Measurements from ENCODE around the gene NMUR2. TPM values are rescaled to one million over a fixed set of nuclear protein-coding genes. Genes with fewer than 3 reads are reported as not detected.

NMUR2 gene
- total and polyA plus RNA-seq, 4 donors, result not detected

DNA sequence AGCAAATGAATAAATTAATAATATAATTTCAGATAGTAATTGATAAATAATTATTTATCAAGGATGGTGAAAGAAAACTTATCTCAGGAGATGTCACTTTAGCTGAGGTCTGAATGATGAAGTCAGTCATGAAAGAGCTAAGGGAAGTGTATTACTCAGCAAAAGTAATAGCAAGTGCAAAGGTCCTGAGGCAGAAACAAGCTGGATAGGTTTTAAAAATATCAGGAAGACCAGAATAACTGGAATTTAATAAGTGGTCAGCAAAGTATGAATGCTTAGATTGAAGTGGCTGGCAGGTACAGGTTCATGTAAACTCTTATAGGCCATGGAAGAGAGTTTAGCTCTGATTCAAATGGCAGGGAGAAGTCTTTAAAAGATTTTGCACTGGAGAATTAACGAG is 1.0 kb upstream of the NMUR2 start:
- H3K4me1 ChIP-seq (ENCODE audit: control insufficient read depth in 1 of 2, insufficient read depth in 2 of 2, low read length in 2 of 2), result no peaks in the 10 kb centered on the region
- ATAC-seq (ENCODE audit: low FRiP score), result no peak
- intact Hi-C loops (cut with DNase I), result no loop called here

DNA sequence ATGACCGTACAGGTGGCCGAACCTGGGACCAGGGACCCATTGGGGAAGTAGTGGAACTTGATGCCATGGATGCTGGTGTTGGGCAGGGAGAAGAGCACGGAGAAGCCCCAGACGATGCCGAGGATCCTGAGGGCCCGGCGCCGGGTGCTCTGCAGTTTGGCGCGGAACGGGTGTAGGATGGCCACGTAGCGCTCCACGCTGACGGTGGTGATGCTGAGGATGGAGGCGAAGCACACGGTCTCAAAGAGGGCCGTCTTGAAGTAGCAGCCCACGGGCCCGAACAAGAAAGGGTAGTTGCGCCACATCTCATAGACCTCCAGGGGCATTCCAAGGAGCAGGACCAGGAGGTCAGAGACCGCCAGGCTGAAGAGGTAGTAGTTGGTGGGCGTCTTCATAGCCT is 585 bp downstream of the NMUR2 start:
- ATAC-seq (ENCODE audit: low FRiP score), result no peak
- no peaks in the 10 kb centered on the region for H3K36me3 ChIP-seq (ENCODE audit: control insufficient read depth in 1 of 2, insufficient read depth in 2 of 2, low read length in 1 of 2)
- 95% methylated on average over 23 of the region's 23 CpGs for WGBS, 2 donors
- H3K4me3 ChIP-seq (ENCODE audit: low read length in 2 of 2), result no peak overlapping the region
- intact Hi-C loops (cut with DNase I), result no loop called here
- H3K27me3 ChIP-seq (ENCODE audit: control insufficient read depth in 1 of 2, insufficient read depth in 2 of 2, low read length in 1 of 2), result no peaks in the 10 kb centered on the region
- peak in 1 of 2 donors; percentile 62 for DNase-seq
- no peaks in the 10 kb centered on the region for H3K9me3 ChIP-seq (ENCODE audit: control insufficient read depth, low read length)
- no peaks in the 10 kb centered on the region for H3K4me1 ChIP-seq (ENCODE audit: control insufficient read depth in 1 of 2, insufficient read depth in 2 of 2, low read length in 2 of 2)
- no peak overlapping the region for H3K27ac ChIP-seq (ENCODE audit: low read depth in 1 of 2, low read length in 2 of 2)

More for the DNA sequence above, 1.0 kb upstream of the NMUR2 start:
- Histone ChIP-seq H3K27ac (ENCODE audit: low read depth in 1 of 2, low read length in 2 of 2) (no peak overlapping the region), H3K27me3 (ENCODE audit: control insufficient read depth in 1 of 2, insufficient read depth in 2 of 2, low read length in 1 of 2) (no peaks in the 10 kb centered on the region), H3K9me3 (ENCODE audit: control insufficient read depth, low read length) (no peaks in the 10 kb centered on the region), H3K4me3 (ENCODE audit: low read length in 2 of 2) (no peak overlapping the region), H3K36me3 (ENCODE audit: control insufficient read depth in 1 of 2, insufficient read depth in 2 of 2, low read length in 1 of 2) (no peaks in the 10 kb centered on the region)
- 82% methylated on average over 1 of the region's 1 CpG for WGBS, 2 donors
- no peak for DNase-seq

DNA sequence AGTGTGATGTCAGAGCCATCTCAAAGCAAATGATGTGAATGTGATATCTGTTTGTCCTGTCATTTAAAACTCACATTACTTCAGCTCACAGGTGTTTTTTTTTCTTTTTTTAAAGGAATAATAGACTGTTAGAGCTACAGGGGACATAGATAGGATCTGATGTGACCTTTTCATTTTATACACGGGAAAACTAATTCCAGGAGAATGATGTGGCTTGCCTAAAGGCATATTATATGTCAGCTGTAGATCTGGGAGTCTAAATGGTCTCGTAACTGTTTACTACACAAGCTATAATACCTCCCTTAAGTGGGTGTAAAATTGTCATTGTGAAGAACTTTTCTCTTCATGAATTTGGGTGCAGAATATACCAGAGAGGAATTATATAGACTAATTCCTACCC is 2.0 kb downstream of the NMUR2 start:
- Histone ChIP-seq H3K9me3 (ENCODE audit: control insufficient read depth, low read length) (no peaks in the 10 kb centered on the region), H3K4me3 (ENCODE audit: low read length in 2 of 2) (no peak overlapping the region), H3K27me3 (ENCODE audit: control insufficient read depth in 1 of 2, insufficient read depth in 2 of 2, low read length in 1 of 2) (no peaks in the 10 kb centered on the region), H3K36me3 (ENCODE audit: control insufficient read depth in 1 of 2, insufficient read depth in 2 of 2, low read length in 1 of 2) (no peaks in the 10 kb centered on the region), H3K4me1 (ENCODE audit: control insufficient read depth in 1 of 2, insufficient read depth in 2 of 2, low read length in 2 of 2) (no peaks in the 10 kb centered on the region), H3K27ac (ENCODE audit: low read depth in 1 of 2, low read length in 2 of 2) (no peak overlapping the region)
- intact Hi-C loops (cut with DNase I), result no loop called here
- no peak for ATAC-seq (ENCODE audit: low FRiP score)
- 49 to 66% methylated on average over 2 of the region's 2 CpGs for WGBS, 2 donors
- DNase-seq, result no peak

DNA sequence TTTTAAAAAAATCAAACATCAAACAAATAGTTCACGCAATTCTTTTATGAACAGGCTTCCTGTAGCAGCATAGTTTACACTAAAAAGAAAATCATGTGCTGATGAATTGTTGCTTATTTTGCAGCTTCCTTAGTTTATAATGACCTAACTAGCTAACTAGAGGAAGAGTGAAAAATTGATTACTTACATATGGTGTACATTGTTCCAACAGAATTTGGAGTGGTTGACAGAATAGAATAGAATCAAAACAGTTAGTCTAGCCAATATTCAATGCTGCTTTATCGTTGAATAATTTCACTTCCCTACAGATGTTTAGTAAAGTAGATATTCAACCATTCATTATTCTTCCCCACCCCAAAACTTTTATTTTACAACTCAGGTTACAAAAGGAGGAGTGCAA is 4.2 kb downstream of the NMUR2 start:
- WGBS, 2 donors, result 43 to 59% methylated on average over 2 of the region's 2 CpGs
- DNase-seq, result no peak
- intact Hi-C loops (cut with DNase I), result no loop called here

DNA sequence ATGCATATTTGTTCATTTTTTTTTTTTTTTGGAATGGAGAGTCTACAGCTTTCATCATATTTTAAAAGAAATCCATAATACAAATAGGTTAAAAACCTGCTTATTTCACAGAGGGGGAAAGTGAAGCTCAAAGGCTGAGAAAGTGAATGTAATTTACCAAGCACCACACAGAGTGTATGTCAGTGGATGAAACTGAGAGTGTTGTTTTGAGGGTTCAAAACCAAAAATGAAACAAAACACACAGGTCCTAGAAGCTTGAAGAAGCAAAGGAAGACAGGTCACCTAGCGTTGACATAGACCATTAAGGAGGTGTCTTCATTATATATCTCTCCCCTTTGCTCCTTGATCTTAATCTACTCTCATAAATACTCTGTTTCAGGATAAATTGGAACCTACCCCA is 7.5 kb downstream of the NMUR2 start:
- ATAC-seq (ENCODE audit: low FRiP score), result no peak

More for the DNA sequence above, 4.2 kb downstream of the NMUR2 start:
- Histone ChIP-seq H3K4me1 (ENCODE audit: control insufficient read depth in 1 of 2, insufficient read depth in 2 of 2, low read length in 2 of 2) (no peaks in the 10 kb centered on the region), H3K9me3 (ENCODE audit: control insufficient read depth, low read length) (no peaks in the 10 kb centered on the region), H3K27ac (ENCODE audit: low read depth in 1 of 2, low read length in 2 of 2) (no peak overlapping the region), H3K4me3 (ENCODE audit: low read length in 2 of 2) (no peak overlapping the region), H3K27me3 (ENCODE audit: control insufficient read depth in 1 of 2, insufficient read depth in 2 of 2, low read length in 1 of 2) (no peaks in the 10 kb centered on the region), H3K36me3 (ENCODE audit: control insufficient read depth in 1 of 2, insufficient read depth in 2 of 2, low read length in 1 of 2) (no peaks in the 10 kb centered on the region)
- ATAC-seq (ENCODE audit: low FRiP score), result no peak

DNA sequence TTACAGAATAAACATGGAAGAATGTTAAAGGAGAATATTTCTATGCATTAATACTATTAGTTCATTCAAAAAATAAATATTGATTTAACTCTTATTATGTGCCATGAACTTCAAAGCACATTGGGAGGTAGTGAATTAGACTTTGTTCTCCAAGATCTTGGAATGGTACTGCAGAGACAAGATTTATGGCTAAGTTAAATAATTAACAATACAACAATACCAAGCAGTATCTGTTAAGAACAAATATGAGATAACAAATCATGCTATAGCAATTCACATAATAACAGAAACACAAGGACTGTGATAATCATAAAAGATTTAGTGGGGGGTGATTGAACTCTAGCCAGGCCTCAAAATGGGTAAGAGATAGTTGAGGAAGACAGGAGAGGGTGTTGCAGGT is 11.6 kb downstream of the NMUR2 start:
- Histone ChIP-seq H3K27ac (ENCODE audit: low read depth in 1 of 2, low read length in 2 of 2) (no peak overlapping the region), H3K4me1 (ENCODE audit: control insufficient read depth in 1 of 2, insufficient read depth in 2 of 2, low read length in 2 of 2) (no peaks in the 10 kb centered on the region), H3K36me3 (ENCODE audit: control insufficient read depth in 1 of 2, insufficient read depth in 2 of 2, low read length in 1 of 2) (no peaks in the 10 kb centered on the region), H3K4me3 (ENCODE audit: low read length in 2 of 2) (no peak overlapping the region), H3K27me3 (ENCODE audit: control insufficient read depth in 1 of 2, insufficient read depth in 2 of 2, low read length in 1 of 2) (no peaks in the 10 kb centered on the region), H3K9me3 (ENCODE audit: control insufficient read depth, low read length) (peaks cover 1% of the 10 kb centered on the region)
- ATAC-seq (ENCODE audit: low FRiP score) (no peak), DNase-seq (no peak)
- intact Hi-C loops (cut with DNase I), result no loop called here

More for the DNA sequence above, 7.5 kb downstream of the NMUR2 start:
- Histone ChIP-seq H3K36me3 (ENCODE audit: control insufficient read depth in 1 of 2, insufficient read depth in 2 of 2, low read length in 1 of 2) (no peaks in the 10 kb centered on the region), H3K9me3 (ENCODE audit: control insufficient read depth, low read length) (no peaks in the 10 kb centered on the region), H3K4me3 (ENCODE audit: low read length in 2 of 2) (no peak overlapping the region), H3K27ac (ENCODE audit: low read depth in 1 of 2, low read length in 2 of 2) (no peak overlapping the region), H3K4me1 (ENCODE audit: control insufficient read depth in 1 of 2, insufficient read depth in 2 of 2, low read length in 2 of 2) (no peaks in the 10 kb centered on the region), H3K27me3 (ENCODE audit: control insufficient read depth in 1 of 2, insufficient read depth in 2 of 2, low read length in 1 of 2) (no peaks in the 10 kb centered on the region)
- no peak for DNase-seq
- 85 to 90% methylated on average over 1 of the region's 1 CpG for WGBS, 2 donors
- intact Hi-C loops (cut with DNase I), result no loop called here

DNA sequence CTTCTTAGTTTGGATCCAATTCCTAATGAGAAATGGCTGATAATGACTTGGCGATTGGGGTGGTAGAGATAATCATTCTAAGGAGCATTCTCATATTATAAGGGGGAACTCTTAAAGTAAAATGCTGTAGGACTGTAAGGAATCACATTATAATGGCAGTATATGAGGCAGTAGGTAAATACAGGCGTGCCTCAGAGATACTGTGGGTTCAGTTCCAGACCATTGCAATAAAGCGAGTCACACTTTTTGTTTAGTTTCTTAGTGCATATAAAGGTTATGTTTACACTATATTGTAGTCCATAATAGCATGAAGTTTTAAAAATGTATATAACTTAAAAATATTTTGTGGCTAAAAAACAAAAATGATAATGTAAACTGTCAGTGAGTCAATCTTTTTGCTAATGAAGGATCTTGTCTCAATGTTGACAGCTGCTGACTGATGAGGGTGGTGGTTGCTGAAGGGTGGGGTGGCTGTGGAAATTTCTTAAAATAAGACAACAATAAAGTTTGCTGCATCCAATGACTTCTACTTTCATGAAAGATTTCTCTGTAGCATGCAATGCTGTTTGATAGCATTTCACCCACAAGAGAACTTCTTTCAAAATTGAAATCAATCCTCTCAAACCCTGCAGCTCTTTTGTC is 15.8 kb downstream of the NMUR2 start:
- ATAC-seq (ENCODE audit: low FRiP score) (no peak), DNase-seq (no peak)
- H3K27me3 ChIP-seq (ENCODE audit: control insufficient read depth in 1 of 2, insufficient read depth in 2 of 2, low read length in 1 of 2), result no peaks in the 10 kb centered on the region
- H3K4me1 ChIP-seq (ENCODE audit: control insufficient read depth in 1 of 2, insufficient read depth in 2 of 2, low read length in 2 of 2), result no peaks in the 10 kb centered on the region
- peaks cover 1% of the 10 kb centered on the region for H3K9me3 ChIP-seq (ENCODE audit: control insufficient read depth, low read length)
- H3K4me3 ChIP-seq (ENCODE audit: low read length in 2 of 2), result no peak overlapping the region
- 59 to 75% methylated on average over 3 of the region's 3 CpGs for WGBS, 2 donors
- H3K36me3 ChIP-seq (ENCODE audit: control insufficient read depth in 1 of 2, insufficient read depth in 2 of 2, low read length in 1 of 2), result no peaks in the 10 kb centered on the region
- H3K27ac ChIP-seq (ENCODE audit: low read depth in 1 of 2, low read length in 2 of 2), result no peak overlapping the region
- intact Hi-C loops (cut with DNase I), result no loop called here

DNA sequence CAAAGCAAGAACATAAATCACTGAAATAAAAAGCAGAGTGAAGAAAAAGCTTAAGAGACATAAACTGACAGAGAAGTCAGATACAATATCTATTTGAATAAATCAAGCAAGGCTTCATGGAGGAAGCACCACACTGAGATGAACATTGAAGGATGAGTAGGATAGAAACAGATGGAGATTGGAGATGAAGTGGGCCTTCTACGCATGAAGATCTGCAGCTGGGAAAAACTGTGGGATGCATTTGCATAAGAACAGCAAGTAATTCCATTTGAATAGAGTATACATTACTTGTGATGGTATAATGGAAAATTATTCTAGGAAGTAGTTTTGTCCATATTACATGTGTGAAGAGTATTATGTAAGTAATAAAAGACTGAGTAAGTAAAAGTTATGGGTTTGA is 16.5 kb downstream of the NMUR2 start:
- WGBS, 2 donors, result 37 to 46% methylated on average over 1 of the region's 1 CpG

DNA sequence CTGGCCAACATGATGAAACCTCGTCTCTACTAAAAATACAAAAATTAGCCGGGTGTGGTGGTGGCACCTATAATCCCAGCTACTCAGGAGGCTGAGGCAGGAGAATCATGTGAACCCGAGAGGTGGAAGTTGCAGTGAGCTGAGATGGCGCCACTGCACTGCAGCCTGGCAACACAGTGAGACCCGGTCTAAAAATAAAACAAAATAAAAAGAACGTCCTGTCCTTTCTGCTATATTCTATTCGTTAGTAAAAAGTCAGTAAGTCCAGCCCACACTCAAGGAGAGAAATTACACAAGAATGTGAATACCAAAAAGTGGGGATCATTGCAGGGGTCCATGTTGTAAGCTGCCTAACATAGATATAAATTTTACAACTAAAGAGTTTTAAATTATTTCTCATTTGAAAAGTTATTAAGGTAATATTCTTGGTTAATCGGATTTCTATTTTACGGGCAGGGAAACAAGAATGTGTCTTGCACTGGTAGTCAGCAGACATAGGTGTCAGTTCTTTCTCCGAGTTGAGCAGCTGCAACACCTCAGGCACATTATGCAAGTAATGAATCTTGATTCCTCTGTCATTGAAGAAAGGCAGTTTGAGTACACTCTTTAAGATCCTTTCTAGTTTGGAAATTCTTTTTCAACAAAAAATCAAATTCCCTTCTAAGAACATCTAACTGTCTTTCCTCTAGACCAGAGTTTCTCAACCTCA is 24.5 kb downstream of the NMUR2 start:
- H3K27me3 ChIP-seq (ENCODE audit: control insufficient read depth in 1 of 2, insufficient read depth in 2 of 2, low read length in 1 of 2), result no peaks in the 10 kb centered on the region
- H3K9me3 ChIP-seq (ENCODE audit: control insufficient read depth, low read length), result no peaks in the 10 kb centered on the region
- DNase-seq (no peak), ATAC-seq (ENCODE audit: low FRiP score) (no peak)
- intact Hi-C loops (cut with DNase I), result no loop called here
- H3K36me3 ChIP-seq (ENCODE audit: control insufficient read depth in 1 of 2, insufficient read depth in 2 of 2, low read length in 1 of 2), result no peaks in the 10 kb centered on the region
- no peaks in the 10 kb centered on the region for H3K4me1 ChIP-seq (ENCODE audit: control insufficient read depth in 1 of 2, insufficient read depth in 2 of 2, low read length in 2 of 2)
- no peak overlapping the region for H3K4me3 ChIP-seq (ENCODE audit: low read length in 2 of 2)
- no peak overlapping the region for H3K27ac ChIP-seq (ENCODE audit: low read depth in 1 of 2, low read length in 2 of 2)
- WGBS, 2 donors, result 57 to 62% methylated on average over 10 of the region's 10 CpGs

More for the DNA sequence above, 16.5 kb downstream of the NMUR2 start:
- intact Hi-C loops (cut with DNase I), result no loop called here
- DNase-seq (no peak), ATAC-seq (ENCODE audit: low FRiP score) (no peak)
- Histone ChIP-seq H3K4me3 (ENCODE audit: low read length in 2 of 2) (no peak overlapping the region), H3K27me3 (ENCODE audit: control insufficient read depth in 1 of 2, insufficient read depth in 2 of 2, low read length in 1 of 2) (no peaks in the 10 kb centered on the region), H3K9me3 (ENCODE audit: control insufficient read depth, low read length) (peaks cover 1% of the 10 kb centered on the region), H3K4me1 (ENCODE audit: control insufficient read depth in 1 of 2, insufficient read depth in 2 of 2, low read length in 2 of 2) (no peaks in the 10 kb centered on the region), H3K36me3 (ENCODE audit: control insufficient read depth in 1 of 2, insufficient read depth in 2 of 2, low read length in 1 of 2) (no peaks in the 10 kb centered on the region), H3K27ac (ENCODE audit: low read depth in 1 of 2, low read length in 2 of 2) (no peak overlapping the region)
